DOHH2 (cell line): Measurements from ENCODE around the gene TRIM56.

ENCODE experiments used
- CTCF ChIP-seq: fragments of 200-600 bp; sonication (generic); IDR thresholded peaks from one replicate; pipeline ENCODE4 v1.5.1; 2014; ENCODE audit warnings: antibody characterized with exemption, mild to moderate bottlenecking, low read depth, low read length; ENCODE audit not compliant: poor library complexity, severe bottlenecking
- EZH2phosphoT487 ChIP-seq: fragments of 200-600 bp; sonication (generic); IDR thresholded peaks from 2 replicates; pipeline ENCODE4 v1.6.1; 2017; ENCODE audit warnings: borderline replicate concordance, mild to moderate bottlenecking, antibody characterized with exemption, low read length, moderate library complexity, mixed read lengths

DNA sequence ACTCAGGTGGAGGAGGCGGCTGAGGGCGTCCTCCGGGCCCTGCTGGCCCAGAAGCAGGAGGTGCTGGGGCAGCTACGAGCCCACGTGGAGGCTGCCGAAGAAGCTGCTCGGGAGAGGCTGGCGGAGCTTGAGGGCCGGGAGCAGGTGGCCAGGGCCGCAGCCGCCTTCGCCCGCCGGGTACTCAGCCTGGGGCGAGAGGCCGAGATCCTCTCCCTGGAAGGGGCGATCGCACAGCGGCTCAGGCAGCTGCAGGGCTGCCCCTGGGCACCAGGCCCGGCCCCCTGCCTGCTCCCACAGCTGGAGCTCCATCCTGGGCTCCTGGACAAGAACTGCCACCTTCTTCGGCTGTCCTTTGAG, 2.8 kb downstream of the TRIM56 start:
- TF ChIP-seq CTCF (no peak), EZH2phosphoT487 (no peak)
